ENCODE measurements around the gene TMEM42.

TMEM42 gene

GRCh38 chr3:44874308-44874707 lies 12.6 kb downstream of the TMEM42 start, which contains the start of gene TGM4:
TGM4 (plus strand) TSS chr3:44874608; CDS start chr3:44874679, 71 bp downstream.
- no peak for DNase-seq

GRCh38 chr3:44875596-44875995 lies 13.9 kb downstream of the TMEM42 start:
- DNase-seq, result no peak

- DNase-seq, result no peak
These were observed 15.6 kb downstream of the TMEM42 start for GRCh38 chr3:44877333-44877732.

- DNase-seq, result no peak
These were observed 18.6 kb downstream of the TMEM42 start for GRCh38 chr3:44880284-44880683.

- DNase-seq, result no peak
These were observed 21.7 kb downstream of the TMEM42 start for GRCh38 chr3:44883213-44883955.

DNA sequence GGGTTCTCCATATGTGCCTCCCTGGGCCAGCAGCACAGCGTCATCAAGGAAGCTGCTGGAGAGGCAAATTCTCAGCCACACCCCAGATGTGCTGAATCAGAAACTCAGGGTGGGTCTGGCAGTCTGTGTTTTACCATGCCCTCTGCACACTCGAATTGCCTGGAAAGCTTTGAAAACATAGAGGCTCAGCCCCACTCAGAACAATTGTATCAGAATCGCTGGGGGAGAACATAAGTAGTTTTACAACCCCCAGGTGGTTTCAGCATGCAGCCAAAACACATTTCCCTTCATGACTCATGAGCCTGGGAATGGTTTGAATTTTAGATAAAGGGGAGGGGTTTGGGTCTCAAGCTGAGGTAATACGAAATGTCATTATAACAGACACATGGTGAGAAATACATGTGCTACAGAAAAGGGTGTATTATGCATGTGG lies 22.3 kb downstream of the TMEM42 start:
- peak; percentile 97 for DNase-seq

- peak; percentile 94 for DNase-seq
These were observed 23.9 kb downstream of the TMEM42 start for GRCh38 chr3:44885618-44886017.

DNA sequence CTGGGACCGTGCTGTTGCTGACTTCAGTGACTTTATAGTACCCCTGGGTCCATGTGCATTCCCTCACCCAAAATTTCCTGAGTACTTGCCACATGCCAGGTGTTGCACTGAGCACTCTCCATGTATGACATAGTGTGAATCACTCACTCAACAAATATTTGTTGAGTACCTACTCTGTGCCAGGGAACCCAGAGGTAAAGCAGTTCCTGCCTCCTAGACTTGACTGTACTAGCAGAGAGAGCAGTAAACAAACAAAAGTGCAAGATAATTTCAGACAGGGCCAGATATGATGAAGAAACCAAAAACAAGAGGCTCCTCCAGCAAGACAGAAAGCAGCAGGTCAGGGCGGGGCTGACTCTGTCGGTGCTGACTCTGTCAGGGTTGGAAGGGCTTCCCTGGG lies 24.8 kb downstream of the TMEM42 start:
- no peak for DNase-seq

DNA sequence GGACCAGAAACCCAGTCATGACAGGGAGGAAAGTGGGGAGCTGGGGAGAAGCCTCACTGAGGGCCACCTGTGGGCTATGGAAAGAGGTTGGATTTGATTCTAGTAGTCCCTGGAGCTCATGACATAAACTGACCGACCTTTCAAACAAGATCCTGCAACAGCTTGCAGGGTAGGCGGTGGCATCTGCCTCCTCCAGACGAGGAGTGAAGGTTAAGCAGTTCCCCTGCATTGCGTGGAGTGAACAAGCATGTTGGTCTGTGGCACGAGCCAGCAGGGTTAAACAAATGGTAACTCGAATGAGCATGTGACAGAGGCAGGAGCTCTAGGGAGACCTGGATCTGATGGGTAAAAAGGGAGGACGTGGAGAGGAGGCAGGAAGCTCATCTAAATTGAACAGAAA lies 25.4 kb downstream of the TMEM42 start:
- DNase-seq, result no peak

DNA sequence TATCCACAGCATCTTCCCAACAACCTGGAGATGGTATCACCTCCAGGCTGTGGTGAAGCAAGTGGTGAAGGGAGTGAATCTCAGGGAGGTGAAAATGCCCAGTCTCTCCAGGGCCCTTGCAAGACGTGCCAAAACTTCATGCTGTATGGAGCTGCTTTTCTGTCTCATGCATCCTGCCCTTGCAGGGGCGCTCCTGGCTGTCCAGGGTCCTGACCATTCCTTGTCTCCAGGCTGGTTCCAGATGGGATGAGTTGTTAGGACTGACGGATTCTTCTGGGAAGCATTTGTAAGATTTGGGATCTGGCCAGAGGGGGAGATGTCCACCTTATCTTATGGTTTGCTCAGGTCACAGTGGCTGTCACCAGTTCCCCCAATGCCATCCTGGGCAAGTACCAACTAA lies 28.5 kb downstream of the TMEM42 start:
- DNase-seq, result peak; percentile 14

GRCh38 chr3:44890852-44891251 lies 29.1 kb downstream of the TMEM42 start:
- DNase-seq, result no peak

DNA sequence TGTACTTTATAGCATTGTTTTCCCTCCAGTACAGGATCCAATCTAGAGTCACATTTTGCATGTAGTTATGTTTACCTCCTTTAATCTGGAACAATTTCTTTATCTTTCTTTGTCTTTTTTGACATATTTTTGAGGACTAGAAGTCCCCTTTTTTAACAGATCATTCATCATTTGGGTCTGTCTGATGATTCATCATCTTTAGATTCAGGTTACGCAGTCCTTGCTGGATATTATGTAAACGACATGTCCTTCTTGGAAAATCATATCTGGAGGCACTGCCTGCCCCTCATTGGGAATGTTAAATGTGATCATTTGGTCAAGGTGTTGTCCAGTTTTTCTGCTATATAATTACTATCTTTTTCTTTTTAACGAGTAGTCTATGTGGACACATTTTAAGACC lies 31.0 kb downstream of the TMEM42 start:
- DNase-seq, result peak; percentile 28

GRCh38 chr3:44893097-44893496 lies 31.4 kb downstream of the TMEM42 start:
- peak; percentile 72 for DNase-seq

DNA sequence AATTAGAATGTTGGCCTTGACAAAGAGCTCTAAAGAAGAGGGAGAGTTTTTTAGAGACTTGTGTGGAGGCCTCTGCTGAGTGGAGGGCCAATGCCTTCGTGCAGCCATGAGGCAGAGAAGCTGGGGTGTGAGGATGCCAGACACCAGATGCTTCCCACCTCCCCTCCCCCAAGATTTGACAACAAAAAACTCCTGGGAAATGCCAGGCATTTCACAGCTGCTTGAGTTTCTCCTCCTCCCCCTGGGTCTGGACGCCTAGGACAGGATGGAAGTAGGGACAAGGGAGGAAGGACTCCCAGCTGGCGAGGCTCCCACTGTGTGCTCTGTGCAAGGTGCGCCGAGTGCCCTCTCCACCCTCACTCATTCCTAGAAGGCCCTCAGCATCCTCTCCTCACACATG lies 32.8 kb downstream of the TMEM42 start:
- DNase-seq, result peak; percentile 49

- DNase-seq, result no peak
These were observed 34.7 kb downstream of the TMEM42 start for GRCh38 chr3:44896440-44896839.

DNA sequence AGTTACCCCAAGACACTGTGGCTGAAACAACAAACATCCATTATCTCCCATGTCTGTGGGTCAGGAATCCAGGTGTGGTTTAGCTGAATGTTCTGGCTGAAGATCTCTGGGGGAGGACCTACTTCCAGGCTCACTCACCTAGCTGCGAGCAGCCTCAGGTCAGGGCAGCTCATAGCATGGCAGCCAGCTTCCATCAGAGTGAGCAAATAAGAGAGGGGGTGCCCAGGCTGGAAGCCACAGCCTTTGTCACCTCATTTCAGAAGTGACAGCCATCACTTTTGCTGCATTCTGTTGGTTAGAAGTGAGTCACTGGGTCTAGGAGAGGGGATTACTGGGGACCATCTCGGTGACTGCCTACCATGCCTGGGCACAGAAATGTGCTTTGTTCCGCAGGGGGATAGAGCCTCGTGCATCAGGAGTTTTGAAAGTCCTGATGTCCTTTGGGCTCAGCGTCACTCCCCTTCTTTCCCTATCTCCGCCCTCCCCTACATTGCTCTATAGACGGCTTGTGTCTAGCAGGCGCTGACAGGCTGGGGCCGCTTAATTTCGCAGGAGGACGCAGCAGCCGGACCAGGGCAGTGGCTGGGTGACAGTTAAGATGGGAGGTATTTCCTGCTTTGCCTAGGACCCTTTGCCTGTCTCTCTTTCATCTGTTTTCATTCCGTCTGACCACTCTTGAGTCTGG lies 38.1 kb downstream of the TMEM42 start:
- DNase-seq, result no peak

DNA sequence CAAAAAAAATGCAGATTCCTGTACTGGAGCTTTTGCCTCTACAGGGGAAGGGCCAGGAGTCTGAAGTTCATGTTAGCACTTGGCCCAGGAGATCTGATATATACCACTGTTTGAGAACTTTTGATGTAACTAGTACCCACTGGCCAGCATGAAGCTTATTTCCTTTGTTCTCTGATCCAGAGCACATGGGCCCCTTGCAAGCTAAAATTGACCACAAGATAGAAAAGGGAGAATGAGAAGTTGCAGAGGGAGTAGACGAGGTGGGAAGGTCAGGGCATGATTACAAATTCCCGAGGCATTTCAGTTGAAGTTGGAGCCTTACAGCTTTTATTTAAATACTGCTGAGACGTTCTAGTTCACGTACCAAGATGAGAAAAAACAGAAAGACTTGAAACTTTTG lies 40.9 kb downstream of the TMEM42 start:
- DNase-seq, result no peak

GRCh38 chr3:44903314-44903713 lies 41.6 kb downstream of the TMEM42 start:
- DNase-seq, result no peak

- no peak for DNase-seq
These were observed 42.0 kb downstream of the TMEM42 start for GRCh38 chr3:44903751-44904150.

DNA sequence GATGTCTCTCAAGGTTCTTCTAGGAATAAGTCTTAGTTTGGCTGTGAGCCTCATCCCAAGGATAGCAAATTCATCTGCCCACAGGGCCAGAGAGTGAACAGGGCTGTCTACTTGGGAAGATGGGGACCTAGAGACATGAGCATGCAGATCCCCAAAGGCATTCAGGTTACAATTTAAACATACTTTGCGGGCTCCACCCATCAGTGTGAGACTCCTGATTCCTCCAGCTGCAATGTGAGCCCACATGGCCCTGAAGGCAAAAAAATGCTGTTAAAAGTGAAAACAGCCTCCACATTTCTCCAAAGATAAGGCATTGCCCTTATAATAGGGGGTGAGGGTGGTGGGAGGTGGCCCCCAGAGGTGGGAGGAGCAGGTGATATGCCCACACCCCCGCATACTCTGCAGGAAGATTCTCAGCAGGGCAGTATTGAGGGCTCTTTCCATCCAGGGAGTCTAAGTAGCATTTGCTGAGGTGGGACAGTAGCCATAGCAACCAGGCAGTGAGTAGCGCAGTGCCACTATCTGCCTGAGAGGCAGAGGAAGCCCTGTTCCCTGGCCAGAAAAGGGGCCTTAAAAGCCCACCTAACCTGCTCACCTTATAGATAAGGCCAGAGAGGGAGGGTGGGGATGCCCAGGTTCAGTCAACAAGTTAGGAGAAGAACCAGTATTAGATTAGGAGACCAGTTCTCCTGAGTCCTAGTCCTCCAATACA lies 43.9 kb downstream of the TMEM42 start:
- no peak for DNase-seq

- no peak for DNase-seq
These were observed 45.3 kb downstream of the TMEM42 start for GRCh38 chr3:44906997-44907396.

DNA sequence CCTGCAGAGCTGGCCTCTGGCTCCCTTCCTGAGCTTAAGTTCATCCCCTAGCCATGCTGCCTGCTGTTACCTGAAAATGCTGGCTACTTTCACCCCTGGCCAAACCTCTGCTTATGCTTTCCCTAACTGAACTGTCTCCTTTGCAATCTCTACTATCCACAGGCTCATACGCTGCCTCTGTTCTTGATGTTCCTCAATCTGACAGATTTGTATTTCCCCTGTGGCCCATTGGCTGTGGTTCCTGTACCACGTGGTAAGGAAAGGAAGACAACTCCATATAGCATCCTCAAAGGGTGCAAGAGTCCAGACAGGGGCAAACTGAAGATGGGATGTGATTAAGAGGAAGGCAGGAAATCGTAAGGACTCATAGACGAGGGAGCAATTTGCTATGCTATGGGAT lies 45.9 kb downstream of the TMEM42 start:
- no peak for DNase-seq

GRCh38 chr3:44909063-44909462 lies 47.4 kb downstream of the TMEM42 start:
- DNase-seq, result no peak

- no peak for DNase-seq
These were observed 49.0 kb downstream of the TMEM42 start for GRCh38 chr3:44910693-44911092.

Data from fibroblast of skin of abdomen (primary cell).